T-helper 1 cell treated with Interleukin-12 subunit alpha and Interleukin-12 subunit beta and Interleukin-4 antibody, amounts not matched to agents 30 ng/mL and 1 ng/mL, for 36 hours (primary cell): ENCODE measurements around the gene RPL29. TPM values are rescaled to one million over a fixed set of nuclear protein-coding genes. Genes with fewer than 3 reads are reported as not detected.

Source experiments
- intact Hi-C: fragments of 100-400 bp; cut with micrococcal nuclease; formaldehyde crosslinking; loops from one replicate; pipeline ENCODE4 v1.15.1; 2024
- total RNA-seq: library from RNA; stranded (reverse); gene quantifications from 2 replicates; pipeline ENCODE4 v1.2.3, GENCODE V29; 2022

Gene RPL29
- total RNA-seq, 1 donor from 2014 or later: 1,243 TPM

DNA sequence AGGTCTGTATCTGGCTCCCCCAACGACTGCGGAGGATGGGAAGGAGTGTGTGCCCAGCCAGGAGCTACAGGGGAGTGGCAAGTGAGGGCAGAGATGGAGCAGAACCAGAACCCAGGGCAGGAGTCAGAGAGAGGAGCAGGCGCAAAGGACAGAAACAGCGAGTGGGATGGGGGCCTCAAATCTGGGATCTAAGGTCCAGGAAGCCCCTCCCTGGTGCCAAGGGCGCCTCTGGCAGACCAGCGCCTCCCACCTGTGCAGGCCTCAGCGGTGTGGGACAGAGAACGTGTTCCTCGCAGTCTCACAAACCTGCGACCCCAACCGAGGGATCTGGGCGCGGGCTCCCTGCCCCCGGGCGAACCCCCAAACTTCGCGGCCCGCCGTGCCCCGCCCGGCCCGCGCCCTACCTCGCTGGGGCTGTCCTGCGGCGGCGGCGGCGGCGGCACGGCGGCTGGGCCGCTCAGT lies 28.7 kb downstream of the RPL29 start:
- intact Hi-C loops: loop anchor here (1.0 kb wide), 2 partner anchors 8 to 25 kb away; partner anchors contain the start of genes ABHD14A and PARP3

DNA sequence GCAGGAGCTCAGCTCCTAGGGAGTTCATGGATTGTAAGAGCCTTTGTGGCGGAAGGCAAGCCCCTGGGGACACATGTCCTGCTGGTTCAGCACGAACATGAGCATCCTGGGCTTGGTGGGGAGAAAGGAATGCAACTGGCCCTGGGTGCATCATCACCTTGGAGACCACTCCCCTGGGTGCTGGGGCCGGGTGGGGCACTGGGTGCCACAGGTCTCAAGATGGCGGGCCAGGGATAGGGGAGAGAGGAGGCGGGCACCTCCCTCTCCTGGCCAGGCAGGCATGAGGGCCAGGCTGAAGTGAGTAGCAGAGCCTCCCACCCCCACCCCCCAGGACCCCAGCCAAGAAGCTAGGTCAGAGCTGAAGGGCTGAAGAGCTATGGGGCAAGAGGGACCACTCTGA lies 29.2 kb downstream of the RPL29 start:
- intact Hi-C loops: no loop called here

DNA sequence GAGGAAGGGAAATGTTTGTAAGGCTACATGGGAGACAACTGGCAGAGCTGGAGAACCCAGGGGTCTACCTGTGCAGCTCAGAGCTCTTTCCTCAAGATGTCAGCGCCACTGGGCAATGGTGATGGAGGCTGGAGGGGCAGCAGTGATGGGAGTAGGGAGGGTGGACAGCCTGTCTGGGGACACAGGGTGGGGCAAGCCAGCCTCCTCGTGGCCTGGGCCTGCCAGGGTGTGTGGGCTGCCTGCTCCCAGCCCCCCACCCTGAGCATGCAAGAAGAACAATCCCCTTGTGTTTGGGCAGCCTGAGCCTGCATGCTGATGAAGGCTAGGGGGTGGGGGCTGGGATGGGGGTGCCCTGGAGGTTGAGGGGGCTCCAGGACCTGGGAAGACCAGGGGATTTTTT lies 29.7 kb downstream of the RPL29 start:
- intact Hi-C loops: no loop called here

GRCh38 chr3:51964521-51964920 lies 31.2 kb downstream of the RPL29 start:
- intact Hi-C loops: no loop called here

- intact Hi-C loops: no loop called here
Observed at GRCh38 chr3:51963951-51964451, 31.7 kb downstream of the RPL29 start.

GRCh38 chr3:51962854-51963530 lies 32.7 kb downstream of the RPL29 start:
- intact Hi-C loops: no loop called here

DNA sequence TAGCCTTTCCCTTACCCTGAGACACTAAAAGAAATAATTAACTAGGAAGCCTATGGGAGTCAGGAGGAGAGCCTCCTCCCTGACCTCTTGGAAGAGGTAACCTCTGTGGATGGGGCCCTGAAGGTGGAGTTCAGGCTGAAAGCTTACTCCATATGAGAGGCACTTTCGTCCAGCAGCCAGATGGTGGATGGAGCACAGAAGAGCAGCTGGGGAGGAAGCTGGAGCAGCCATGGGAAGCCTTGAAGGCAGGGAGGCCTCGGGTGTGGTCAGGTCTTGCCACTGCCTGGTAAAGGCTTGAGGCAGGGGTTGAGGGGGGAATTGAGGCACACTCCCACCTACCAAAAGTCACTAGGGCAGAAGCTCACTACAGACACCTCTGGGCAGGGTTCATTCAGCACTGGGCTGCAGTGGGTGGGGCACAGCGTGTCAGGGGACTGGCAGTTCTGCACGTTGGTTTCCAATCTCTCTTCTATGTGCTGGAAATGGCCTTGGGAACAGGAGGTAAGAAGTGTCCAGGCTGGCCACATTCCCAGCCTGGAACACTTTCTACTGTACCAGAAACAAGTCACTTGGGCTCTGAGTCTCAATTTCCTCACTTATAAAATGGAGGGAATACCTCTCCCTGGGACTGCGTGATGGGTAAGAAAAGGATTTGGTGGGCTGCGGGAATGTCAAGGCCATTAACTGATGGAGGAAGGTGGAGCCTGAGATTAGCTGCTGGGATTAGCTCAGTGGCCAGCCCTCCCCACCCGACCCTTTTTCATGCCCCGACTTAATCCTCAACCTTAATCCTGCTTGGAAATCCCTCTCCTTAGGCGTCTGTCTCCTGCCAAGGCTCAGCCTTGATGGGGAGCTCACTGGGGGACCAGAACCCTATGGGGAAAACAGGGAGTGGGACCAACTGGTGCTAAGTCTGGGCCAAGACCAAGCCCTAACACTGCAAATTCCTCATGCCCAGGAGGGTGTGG lies 33.8 kb downstream of the RPL29 start:
- intact Hi-C loops: no loop called here

- intact Hi-C loops: no loop called here
Observed at GRCh38 chr3:51961011-51961410, 34.7 kb downstream of the RPL29 start.

GRCh38 chr3:51960386-51960785 lies 35.3 kb downstream of the RPL29 start:
- intact Hi-C loops: no loop called here

DNA sequence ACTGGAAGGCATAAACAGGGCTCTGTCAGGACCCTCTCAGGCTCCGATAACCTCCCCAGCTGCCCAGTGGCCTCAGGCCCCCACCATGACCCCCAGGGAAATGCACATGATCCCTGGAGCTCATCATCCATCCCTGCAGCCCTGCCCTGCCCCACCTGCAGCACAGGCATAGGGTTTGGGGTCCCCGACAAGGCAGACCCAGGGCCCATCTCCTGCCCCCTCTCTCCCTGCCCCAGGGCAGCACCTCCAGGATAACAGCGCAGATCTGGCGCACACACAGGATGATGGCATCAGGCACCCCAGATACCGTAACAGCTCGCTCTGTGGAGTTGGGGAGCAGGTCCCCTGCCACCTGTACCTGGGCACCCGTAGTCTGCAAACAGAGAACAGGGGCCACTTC lies 36.0 kb downstream of the RPL29 start:
- intact Hi-C loops: no loop called here

DNA sequence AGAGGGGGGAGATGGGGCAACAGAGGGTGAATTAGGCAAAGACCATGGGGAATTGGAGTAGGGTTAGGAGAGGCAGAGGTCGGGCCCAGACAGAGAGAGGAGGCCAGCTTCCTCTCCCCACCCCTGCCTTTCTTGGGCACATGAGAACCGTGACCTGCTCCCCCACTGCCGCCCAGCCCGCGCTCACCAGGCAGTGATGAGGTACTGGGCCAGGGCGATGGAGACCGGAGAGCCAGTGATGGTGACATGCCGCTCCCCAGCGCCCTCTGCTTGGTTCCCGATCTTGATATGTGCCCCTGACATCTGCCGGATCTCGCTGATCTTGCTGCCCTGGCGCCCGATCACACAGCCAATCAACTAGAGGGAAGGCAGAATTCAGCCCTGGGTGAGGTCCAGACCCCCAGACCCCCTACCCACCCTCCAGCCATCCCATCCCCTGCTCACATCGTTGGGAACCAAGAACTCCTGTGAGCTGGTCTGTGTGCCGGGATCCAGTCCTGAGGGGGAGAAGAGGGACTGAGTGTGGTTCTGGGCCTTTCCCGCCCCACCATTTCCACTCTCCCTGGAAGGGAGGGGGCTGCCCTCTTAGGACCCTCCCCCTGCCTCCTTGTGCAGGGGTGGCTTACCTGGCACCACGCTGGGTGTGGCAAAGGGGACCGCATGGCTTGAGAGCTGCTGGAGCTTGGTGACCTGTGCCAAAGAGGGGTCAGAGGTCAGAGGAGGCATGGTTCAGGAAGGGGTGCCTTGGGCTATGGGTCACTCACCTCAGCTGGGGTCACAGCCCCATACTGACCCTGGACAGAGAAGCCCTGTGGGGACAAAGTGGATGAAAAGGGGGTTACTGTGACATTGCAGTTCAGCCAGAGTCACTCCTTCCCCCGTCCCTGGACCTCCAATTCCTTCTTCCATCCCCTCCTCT lies 36.8 kb downstream of the RPL29 start:
- intact Hi-C loops: no loop called here

DNA sequence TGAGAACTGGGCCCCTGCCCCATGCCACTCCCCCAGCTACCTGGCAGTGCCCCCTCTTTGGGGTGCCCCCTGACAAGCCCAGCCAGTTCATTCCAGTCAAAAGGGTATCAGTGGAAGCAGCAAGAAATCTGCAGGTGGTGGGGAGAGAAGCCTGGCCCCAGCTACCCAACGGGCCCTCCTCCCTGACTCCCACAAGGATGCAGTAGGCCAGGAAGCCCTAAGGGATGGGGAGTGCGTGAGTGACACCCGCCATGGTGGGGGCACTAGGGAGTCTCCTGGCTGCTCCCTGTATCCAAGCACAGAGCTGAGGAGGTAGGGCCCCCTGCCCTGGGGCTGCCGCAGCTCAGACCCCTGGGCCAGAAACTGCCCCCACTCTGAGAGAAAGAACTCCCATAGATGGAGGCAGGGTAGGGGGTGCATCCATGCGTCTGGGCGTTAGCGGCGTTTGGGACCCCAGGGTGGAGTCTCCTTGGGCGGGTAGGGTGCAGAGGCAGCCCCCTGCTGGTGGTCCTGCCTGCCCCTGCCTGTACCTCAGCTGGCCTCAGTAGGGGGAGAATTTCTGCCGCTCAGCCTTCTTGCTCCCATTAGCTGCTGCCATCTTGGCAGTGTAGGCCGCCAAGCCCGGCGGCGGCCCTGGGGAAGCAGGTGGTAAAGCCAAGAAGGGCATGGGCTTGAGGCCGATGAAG lies 38.0 kb downstream of the RPL29 start:
- intact Hi-C loops: no loop called here

DNA sequence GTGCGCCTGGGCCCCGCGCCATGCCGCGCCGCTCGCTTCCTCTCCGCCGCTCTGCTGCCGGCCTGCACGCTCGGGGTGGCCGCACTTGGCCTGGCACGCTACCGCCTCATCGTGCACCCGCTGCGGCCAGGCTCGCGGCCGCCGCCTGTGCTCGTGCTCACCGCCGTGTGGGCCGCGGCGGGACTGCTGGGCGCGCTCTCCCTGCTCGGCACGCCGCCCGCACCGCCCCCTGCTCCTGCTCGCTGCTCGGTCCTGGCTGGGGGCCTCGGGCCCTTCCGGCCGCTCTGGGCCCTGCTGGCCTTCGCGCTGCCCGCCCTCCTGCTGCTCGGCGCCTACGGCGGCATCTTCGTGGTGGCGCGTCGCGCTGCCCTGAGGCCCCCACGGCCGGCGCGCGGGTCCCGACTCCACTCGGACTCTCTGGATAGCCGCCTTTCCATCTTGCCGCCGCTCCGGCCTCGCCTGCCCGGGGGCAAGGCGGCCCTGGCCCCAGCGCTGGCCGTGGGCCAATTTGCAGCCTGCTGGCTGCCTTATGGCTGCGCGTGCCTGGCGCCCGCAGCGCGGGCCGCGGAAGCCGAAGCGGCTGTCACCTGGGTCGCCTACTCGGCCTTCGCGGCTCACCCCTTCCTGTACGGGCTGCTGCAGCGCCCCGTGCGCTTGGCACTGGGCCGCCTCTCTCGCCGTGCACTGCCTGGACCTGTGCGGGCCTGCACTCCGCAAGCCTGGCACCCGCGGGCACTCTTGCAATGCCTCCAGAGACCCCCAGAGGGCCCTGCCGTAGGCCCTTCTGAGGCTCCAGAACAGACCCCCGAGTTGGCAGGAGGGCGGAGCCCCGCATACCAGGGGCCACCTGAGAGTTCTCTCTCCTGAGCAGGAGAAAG lies 39.6 kb downstream of the RPL29 start:
- intact Hi-C loops: no loop called here

DNA sequence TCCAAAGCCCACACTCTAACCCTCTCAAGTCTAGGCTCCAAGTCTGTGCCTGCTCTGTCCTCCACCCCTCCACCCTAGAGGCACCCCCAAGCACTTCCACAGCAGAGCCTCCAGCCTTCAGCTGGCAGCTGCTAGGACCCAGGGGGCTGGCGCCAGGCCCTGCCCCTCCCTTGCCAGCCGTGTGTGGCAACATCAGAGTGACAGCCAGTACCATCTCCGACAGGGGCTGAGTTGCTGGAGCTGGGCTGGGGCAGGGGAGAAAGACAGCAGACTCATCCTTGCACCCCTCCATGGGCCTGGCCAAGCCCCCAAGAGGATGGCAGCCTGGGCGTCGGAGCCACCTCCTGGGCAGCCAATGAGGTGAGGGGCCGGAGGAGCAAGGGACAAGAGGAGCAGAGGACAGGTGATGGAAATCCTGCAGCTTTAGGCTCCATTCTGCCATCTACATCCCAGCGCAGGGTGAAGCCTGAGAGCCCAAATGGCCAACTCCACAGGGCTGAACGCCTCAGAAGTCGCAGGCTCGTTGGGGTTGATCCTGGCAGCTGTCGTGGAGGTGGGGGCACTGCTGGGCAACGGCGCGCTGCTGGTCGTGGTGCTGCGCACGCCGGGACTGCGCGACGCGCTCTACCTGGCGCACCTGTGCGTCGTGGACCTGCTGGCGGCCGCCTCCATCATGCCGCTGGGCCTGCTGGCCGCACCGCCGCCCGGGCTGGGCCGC lies 40.4 kb downstream of the RPL29 start, which contains the start of gene GPR62:
Gene GPR62, plus strand, starts transcription at position 207 of the 718 bp plus-strand sequence. Its CDS starts 272 bp downstream, at position 479.
- intact Hi-C loops: no loop called here

- intact Hi-C loops: no loop called here
Observed at GRCh38 chr3:51954713-51955112, 41.0 kb downstream of the RPL29 start.

GRCh38 chr3:51954105-51954504 lies 41.6 kb downstream of the RPL29 start:
- intact Hi-C loops: no loop called here

DNA sequence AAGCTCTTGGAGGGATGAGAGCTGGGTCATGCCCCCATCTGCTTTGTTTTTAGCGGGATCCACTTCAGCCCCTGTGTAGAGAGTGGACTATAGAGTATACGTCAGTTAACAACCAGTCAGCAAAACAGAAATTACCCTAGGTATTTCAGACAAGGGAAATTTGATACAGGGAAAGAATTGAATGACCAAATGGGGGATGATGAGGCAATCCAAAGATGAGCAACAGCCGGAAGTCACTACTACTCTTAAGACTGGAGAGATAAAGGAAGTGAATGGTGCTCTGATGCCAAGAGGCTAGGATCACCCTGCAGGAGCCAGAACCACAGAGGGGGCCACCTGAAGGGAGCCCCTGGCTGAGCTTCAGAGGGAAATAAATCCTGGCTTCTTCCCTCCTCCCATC lies 42.2 kb downstream of the RPL29 start:
- intact Hi-C loops: no loop called here

- intact Hi-C loops: no loop called here
Observed at GRCh38 chr3:51950899-51951298, 44.8 kb downstream of the RPL29 start.

GRCh38 chr3:51949121-51949520 lies 46.6 kb downstream of the RPL29 start:
- intact Hi-C loops: loop anchor here (10.0 kb wide), 1 partner anchor 1334 kb away; the partner anchor contains the start of genes CISH and MAPKAPK3
